A673 (cell line): Measurements from ENCODE around the gene COL4A6.

Experiments used
- CTCF ChIP-seq: fragments of 300-800, 200-600 bp; sonication (generic); conservative IDR thresholded peaks from 2 replicates; pipeline ENCODE4 v1.5.1; 2017; ENCODE audit warnings: low read depth, mild to moderate bottlenecking, antibody characterized with exemption, low read length, moderate library complexity, mixed read lengths
- EZH2 ChIP-seq: fragments of 200-600 bp; sonication (generic); IDR thresholded peaks from 2 replicates; pipeline ENCODE4 v1.6.1; 2017; ENCODE audit warnings: borderline replicate concordance, low read depth, mild to moderate bottlenecking, mixed read lengths, antibody characterized with exemption, low read length; ENCODE audit not compliant: poor library complexity, severe bottlenecking

DNA sequence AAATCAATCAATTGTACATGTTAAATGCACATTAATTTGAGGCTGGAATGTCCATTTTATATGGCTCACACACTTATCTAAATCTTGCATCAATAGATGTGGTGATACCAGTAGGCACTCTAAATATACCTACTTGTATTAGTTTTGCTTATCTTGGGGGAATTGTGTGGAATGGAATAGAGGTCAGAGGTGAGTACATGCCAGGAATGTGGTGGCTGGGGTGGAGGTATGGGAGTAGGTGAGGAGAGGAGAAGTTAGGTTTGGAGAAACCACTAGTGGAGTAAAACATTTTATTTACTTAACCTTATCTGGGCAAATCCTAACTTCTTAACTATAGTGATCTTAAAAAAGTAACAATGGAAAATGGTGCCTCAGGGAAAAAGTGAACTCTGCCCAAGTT, 183.6 kb downstream of the COL4A6 start:
- TF ChIP-seq CTCF, result no peak
- no peak for TF ChIP-seq EZH2
